Activated CD8-positive, alpha-beta memory T cell treated with anti-CD3 and anti-CD28 coated beads, Interleukin-2, amount 50 U/mL, for 1 hour (primary cell): ENCODE measurements around the gene DENND1A.

Source experiments
- DNase-seq: peaks from one replicate; pipeline ENCODE4 v3.0.0-alpha.2; 2020; ENCODE audit errors: extremely low read depth

The DENND1A gene

DNA sequence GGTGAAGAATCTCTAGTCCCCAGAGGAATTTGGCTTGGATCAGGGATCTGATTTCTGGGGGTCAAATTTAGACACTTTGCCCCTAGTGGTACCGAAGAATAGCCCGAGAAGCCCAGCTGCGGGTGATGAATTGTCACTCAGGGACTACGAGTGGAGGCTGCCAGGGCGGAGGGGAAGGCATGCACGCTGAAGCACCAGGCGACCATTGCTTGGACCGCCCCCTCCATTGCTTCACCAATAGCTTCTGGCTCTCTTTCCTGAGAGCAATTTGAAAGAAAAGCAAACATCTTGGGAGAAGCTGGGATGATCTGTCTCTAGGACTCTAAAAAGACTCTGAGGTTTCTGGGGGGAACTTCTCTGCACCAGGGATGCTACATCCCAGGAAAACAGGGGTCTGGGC is 436.3 kb downstream of the DENND1A start:
- DNase-seq: no peak

DNA sequence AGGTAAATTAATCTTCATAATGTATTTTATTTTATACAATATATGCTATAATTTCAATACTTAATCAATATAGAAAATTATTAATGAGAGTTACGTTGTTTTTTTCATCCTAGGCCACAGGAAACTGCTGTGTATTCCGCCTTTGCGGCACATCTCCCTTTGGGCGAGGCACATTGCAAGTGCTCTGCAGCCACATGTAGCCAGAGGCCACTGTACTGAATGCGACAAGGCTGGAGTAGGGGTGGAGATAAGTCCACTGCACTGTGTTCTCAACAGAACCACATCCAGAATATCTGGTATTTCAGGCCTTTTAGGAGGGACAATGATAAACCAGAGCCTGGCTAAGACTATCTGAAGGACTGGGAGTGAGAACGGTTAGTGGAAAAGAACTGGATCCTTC is 439.2 kb downstream of the DENND1A start:
- no peak for DNase-seq

DNA sequence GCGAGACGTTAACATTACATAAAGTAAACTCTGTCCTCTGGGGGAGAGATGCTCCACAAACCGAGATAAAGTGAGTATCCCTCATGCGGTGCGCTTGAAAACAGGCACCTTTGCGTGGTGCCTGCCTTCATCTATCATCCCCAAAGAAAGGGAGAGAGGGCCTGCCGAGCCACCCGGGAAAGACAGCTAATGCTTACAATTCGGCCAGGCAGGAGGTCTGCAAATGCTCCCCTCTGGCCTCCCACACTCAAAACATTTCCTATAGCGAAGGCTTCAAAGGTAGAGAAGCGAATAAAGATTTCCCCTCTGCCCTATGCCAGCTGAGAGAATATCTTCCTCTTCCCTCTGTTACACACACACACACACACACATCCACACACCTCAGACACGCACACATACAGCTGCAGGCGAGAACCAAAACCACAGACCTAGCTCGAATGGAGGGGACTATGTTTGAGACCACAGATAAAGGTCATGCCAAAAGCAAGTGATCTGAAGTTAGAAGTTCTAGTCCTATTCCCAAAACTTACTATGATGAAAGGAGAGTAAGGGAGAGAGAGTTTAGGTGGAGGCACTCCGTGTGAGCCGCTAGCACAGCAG is 441.1 kb downstream of the DENND1A start:
- DNase-seq: no peak

DNA sequence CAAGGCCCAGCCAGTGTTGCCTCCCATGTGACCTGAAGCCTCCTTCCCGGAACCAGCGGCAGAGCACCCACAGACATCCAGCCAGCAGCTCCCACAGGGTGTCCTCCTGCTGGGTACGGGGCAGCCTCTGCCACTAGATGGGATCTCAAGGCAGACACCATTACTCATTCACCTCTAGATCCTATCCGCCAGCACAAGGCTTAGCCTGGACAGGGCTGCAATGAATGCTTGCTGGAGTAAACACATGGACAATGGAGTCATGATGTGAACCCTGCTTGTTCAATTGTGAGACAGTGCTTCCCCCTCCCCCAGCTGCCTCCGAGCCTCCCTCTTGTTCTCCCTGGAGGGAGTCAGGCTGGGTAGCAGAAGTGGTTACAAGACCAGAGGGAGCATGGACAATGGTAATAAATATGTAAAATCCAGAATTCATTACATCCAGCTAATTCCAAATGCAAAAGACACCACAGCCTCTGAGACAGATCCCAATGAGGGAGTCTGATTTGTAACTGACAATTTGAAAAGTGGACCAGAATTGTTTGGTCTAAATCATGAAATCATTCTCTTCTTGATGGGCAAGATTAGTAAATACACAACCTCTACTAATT is 441.9 kb downstream of the DENND1A start:
- no peak for DNase-seq

DNA sequence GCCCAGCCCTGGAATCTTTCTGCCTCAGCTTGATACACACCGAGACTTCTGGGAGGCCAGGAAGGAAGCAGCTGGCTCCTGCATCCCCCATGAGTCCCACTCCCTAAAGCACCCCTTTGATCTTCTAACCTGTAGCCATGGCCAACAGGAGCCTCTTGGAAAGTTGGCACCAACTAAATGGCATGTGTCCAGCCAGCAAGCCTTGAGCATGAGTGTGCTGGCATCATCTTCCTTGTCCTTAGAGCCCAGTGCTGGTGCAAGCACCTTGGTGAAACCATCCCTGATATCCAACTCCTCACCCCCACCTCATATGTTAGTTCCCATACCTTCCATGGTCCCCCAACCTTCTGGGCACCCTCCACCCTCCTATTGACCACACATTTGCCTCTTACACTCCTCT is 443.5 kb downstream of the DENND1A start:
- no peak for DNase-seq

DNA sequence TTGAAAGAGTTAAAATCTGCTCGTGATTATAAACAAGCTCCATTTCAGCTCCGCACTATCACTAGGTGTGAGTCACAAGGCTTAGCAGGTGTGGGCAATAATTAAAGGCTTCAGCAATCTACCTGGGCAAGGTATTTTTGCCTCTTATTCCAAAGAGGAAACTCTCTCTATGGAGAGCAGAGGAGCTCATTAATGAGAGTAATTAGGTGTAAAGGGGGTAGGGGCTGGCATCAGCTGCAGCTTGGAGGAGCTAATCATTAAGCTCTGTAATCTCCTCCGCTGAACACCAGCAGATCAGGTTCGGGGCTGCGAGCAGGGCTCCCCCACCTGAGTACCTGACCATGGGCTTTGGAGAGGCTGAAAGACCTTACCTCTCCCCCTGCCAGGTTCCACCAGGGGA is 444.7 kb downstream of the DENND1A start:
- no peak for DNase-seq

DNA sequence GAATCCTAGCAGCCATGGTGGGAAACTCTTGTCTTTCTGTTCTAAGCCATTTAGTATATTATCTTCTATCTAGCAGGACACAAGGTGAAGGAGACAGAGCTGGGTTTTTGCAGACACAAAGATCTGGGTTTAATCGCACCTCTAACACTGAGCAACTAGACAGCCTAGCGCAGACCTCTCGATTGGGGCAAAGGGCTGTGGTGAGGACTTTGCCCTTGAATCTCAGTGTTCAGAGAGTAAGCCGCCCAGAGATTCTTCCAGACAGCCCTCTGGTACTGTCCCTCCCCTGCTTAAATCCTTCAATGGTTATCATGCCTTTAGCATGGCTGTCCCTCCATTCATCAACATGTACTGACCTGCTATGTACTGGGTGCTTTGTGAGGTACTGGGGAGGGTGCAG is 445.8 kb downstream of the DENND1A start:
- no peak for DNase-seq

DNA sequence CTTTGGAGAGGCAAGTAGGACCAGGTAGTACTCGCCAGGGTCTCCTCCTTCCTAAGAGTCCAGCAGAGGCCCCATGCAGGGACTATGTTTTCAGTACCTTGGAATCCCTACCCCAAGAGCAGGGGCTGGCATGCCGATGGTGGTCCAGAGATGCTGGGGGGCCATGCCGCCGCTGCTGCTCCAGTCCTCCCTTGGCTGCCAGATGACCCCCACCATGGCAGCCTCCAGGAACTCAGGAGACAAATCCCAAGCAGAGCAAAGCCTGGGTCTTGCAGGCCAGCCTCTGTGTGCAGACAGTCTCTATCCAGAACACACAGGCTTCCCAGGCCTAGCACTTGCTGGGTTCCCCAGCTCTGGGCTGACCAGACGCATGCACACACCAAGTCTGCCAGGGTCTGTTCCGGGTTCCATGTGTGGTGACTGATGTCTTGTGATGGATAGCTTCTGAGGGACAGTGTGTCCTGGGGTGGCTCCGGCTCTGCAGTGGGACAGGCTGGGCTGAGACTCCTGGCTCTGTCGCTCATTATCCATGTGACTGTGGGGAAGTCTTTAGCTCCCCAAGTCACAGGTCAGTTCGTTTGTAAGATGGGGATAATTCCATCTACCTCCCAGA is 446.6 kb downstream of the DENND1A start:
- DNase-seq: no peak

DNA sequence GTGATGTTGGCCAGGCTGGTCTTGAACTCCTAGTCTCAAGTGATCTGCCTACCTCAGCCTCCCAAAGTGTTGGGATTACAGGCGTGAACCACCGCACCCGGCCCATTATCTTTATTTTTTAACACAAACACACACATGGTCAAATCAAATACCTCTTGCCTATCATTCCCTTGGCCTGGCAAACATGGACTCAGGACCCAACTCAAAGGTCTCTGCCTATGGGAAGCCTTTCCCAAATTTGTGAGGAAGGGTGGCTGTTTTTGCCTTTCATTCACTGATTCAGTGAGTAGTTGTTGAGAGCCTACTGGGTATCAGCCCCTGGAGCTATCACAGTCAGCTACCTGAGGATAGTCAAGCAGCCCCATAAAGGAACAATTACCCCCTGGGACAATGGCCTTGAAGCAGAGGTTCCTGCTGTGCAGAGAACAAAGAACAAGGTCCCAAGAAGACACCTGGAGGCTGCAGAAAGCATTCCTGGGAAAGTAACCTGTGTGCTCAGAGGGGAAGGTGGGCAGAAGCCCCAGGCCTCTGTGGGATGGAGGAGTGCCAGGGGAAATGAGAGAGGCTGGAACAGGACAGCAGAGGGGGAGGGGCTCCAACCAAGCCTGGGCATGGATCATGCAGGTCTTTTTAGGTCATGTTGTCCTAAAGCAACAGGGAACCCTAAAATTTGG is 447.5 kb downstream of the DENND1A start:
- DNase-seq: no peak

DNA sequence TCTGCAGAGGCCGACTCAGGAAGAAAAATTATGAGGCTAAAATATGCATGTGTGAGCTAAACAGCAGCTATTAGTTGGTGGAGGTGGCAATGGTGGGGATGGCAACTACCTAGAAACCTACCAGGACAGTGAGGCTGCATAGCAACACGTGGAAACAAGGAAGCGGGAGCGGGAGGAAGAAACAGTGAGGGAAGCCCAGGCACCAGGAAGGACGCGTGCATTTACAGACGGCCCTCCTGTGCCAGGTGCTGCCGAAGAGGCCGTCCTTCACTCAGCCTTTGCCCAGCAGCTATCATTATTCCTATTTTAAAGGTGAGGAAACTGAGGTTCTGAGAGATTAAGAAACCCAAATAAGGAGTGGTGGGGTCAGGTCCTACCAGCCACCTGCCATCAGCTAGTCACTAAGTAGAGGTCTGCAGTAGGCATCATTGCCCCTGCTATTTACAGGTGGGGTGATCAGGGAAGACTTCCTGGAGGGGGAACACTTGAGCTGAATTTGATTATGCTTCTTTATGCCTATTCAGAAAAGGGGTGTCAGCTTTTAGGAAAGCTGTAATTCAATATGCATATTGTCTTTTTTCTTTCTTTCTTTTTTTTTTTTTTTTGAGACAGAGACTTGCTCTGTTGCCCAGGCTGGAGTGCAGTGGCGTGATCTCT is 448.6 kb downstream of the DENND1A start:
- DNase-seq: no peak

DNA sequence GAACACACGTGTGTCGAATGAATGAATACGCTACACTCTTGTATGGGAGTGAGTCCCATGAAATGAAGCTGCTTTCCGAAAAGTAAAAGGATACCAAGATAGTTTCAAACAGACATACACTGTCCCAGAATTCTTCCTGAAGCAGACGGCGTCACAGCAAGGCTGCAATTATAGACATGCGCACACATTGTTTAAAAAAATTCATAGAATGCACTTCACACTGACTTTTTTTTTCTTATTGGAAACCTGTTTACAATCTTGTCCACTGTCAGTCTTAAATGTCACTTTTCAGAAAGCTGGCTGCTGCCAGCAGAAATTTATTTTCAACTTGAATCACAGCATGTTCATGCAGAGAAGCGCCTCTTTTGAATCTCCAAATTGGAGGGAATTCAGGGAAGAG is 449.1 kb downstream of the DENND1A start:
- DNase-seq: no peak

DNA sequence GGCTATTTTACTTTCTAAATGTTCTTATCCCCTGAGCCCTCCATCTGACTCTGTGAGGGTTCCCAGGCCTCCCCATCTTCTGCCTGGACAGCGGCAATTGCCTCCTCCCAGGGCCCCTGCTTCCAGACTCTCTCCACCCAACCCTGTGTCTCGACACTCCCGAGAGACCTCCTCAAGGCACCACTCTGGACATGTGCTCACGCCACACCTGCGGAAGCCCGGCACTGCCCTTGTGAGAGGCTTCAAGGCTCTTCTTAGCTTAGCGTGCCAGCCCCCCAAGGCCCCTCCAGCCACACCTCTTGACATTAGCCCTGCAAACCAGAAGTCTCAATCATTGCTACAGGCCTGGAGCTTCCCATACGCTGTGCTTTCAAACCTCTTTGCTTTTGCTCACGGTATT is 449.8 kb downstream of the DENND1A start:
- no peak for DNase-seq

DNA sequence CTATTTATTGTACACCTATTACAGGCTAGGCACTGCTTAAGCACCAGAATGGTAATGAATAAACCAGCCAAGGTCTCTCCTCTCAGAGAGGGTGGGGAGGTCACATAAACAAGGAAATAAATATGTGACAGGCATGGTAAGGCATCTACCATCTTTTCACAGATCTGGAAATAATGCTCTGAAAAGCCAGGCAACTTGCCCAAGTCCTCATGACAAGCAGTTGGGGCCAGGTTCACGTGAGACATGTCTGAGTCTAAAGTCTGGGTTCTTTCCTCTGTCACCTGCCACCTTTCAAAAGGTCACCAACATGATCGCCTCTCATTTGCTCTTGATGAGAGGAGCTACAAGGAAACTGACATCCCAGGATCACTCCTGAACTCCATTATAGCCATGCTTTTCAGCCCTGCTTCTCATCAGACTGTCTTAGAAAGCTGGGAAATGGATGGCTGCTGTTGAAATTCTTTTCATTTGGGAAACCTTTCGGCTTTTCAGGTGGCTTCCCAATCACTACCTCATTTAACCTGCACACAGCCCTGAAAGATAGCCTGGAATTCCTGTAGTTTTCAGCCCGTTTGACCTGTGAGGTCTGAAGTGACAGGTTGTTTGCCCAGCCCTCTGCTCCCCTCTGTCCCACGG is 450.8 kb downstream of the DENND1A start:
- no peak for DNase-seq

DNA sequence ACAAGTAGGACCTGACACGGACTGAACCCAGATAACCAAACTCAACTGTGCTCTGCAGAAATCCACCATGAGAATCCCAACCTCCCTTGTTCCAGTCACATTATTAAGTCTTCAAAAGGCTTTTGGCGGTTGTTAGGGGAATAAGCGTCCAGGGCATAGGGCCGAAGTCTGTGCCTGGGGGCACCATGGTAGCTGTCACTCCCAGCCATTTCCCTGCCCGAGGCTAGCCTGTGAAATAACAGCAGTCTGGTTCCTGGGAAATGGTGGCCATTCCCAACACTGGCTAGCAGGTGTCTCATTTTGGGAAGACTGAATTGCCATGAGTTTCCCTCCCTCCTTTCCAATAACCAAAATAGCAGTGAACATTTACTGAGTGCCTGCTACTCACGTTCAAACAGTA is 451.8 kb downstream of the DENND1A start:
- DNase-seq: no peak

DNA sequence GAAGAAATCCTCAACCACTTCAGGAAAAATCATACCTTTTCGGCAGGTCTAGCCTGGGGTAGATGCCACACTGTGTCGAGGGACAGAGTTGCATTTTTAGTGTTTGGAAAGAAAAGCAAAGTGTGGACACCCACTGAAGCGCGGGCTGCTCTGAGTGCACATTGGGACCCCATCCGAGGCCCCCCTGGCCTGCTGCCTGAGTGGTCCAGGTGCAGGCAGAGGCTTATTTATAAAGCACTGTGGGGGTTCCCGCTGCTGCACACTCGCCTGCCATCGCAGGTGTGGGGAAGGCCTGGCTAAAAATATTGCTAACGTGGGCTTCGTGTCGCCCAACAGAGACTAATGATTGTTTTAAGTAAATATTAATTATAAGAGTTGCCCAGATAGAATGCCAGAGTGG is 454.5 kb downstream of the DENND1A start:
- DNase-seq: no peak

DNA sequence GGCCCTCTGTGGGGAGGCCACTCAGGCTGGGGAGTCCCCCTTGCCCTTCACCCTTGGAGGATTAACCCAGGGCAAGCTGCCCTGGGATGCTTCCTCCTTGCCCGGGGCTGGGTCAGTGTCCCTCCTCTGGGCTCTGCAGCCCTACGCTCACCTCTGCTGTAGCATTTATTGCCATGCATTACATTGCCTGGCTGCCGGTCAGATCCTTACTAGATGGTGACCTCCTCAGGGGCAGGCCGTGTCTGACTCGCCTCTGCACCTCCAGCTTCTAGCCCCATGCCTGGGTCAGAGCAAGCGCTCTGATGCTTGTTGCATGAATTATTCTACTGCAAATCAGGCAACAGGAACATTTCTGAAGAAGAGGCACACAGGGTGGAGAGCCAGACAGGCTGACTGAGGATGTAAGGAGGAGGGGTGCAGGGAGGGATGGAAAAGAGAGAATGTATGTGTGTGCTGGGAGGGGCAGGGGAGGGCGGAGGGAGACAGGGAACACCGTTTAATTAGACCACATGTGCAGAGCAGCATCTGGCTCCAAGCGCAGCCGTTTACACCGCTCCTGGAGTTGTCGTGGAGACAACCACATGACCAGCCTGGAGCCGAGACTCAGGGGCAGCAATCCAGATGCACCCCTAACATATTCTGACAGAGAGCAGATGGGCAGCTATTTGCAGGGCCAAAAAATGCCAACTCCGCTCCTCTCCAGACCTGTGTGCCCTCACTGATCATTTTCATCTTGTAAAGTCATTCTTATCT is 456.9 kb downstream of the DENND1A start:
- no peak for DNase-seq

DNA sequence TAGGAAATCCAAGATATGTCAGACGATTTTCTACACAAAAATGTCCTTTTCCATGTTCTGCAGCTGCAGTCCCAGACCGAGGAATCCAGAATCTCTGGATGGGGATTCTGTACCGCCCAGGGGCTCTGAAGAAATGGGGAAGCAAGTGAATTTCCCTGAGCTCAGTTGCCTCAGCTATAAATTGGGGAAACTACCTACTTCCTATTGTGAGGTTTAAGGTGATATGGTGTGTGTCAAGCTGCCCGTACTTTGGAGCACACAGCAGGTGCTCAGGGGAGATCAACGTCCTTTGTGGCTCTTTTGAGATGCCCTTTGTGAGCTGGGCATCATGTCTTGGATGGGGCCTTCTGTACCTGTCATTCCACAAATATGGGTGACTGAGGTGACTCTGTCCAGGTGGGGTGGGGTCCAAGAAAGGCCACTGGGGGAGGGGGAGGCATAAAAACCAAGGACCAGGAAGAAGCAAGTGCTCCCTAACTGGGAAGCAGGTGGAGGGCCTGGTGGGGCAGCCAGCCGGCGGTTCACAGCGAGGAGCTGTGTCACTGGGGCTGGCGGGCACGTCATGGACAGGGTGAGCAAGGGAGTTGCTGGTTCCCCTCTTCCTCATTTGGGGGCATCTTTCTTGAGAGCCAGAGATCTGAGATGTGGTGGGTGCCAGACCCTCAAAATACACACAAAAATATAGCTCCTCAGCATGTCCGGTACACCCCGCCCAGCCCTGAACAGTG is 457.9 kb downstream of the DENND1A start:
- no peak for DNase-seq

DNA sequence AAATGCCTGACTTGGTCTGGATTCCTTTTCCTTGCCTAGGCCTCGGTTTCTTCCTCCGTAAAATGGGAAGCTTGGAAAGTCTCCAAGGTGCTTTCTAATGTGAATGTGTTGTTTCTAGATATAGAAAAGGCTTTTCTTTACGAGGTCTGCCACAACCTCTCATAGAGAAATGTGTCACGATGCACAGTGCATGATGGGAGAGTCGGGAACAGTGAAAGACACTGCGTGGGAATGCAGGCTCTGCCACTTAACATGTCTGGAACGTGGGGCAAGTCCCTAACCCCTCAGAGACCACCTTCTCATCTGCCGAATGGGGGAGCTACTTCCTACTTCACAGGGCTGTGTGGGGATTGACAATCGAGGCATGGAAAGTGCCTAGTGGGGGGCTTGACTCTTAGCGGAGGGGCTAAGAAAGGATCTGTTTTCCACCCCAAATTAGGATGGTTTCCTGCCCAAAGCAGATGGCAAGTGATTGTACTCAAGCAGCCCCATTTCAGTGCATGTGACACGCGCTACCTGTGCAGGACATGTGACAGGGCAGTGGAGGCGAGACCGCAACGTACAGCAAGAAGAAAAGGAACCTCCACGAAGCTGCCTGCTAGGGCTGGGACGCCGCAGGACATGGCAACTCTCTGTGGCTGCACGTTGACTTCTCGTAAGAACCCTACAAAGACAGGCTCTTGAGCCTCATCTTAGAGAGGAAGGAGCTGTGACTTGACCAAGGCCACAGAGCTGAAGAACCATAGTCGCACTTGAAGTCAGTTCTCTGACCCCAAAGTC is 458.7 kb downstream of the DENND1A start:
- DNase-seq: no peak

DNA sequence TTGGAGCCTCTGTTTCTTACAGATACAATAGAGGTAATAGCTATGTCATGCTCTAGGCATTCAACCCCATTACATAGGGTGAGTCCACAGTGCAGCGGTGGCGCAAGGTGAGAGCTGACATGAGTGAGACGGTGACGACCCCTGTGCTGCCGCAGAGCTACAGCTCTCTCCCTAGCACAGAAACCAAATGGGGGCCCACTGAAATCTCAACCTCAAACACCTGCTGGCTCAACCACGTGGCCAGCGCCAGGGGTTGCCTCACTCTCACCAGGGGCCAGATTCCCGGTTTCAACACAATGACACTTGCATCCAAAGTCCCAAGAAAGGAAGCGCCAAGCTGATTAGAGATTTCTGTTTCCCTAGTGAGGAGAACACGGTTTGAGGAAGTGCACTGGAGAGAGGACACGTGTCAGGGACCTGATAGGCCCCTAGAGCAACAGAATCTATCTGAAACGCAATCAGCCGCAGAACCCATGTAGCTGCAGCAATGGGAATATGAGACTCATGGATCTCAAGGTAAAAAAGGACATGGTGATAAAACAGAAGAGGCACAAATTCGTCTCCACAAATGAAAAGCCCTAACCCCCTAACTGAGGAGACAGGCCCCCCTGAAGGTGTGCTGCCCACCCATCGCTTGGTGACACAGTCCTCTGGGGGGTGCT is 459.7 kb downstream of the DENND1A start:
- no peak for DNase-seq
